ENCODE results near the gene RPS15.

RPS15 gene

DNA sequence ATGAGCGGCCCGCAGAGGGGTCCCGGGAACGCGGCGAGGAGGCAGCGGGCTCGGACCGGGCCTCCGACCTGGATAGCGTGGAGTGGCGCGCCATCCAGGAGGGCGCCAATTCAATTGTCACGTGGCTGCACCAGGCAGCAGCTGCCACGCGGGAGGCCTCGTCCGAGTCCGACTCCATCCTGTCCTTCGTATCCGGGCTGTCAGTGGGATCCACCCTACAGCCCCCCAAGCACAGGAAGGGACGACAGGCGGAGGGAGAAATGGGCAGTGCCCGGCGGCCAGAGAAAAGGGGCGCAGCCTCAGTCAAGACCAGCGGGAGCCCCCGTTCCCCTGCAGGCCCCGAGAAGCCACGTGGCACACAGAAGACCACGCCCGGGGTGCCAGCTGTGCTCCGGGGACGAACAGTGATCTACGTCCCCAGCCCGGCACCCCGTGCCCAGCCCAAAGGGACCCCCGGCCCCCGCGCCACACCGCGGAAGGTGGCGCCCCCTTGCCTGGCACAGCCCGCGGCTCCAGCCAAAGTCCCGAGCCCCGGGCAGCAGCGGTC is 30.2 kb downstream of the RPS15 start:
- Mint-ChIP-seq H3K9me3 (no peaks in the 10 kb centered on the region), H3K27me3 (ENCODE audit: low read depth) (peaks cover 15% of the 10 kb centered on the region), H3K36me3 (ENCODE audit: low read depth) (no peaks in the 10 kb centered on the region), H3K4me1 (ENCODE audit: low read depth) (no peaks in the 10 kb centered on the region), H3K27ac (no peak overlapping the region), H3K4me3 (peak overlapping the region; percentile 24)
- no peak for DNase-seq (ENCODE audit: low spot score)

DNA sequence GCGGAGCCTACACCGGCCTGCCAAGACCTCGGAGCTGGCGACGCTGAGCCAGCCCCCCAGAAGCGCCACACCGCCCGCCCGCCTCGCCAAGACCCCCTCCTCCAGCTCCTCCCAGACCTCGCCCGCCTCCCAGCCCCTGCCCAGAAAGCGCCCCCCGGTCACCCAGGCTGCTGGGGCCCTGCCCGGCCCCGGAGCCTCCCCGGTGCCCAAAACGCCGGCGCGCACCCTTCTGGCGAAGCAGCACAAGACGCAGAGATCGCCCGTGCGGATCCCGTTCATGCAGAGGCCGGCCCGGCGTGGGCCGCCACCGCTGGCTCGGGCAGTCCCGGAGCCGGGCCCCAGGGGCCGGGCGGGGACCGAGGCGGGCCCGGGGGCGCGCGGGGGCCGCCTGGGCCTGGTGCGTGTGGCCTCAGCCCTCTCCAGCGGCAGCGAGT is 30.6 kb downstream of the RPS15 start:
- Mint-ChIP-seq H3K4me1 (ENCODE audit: low read depth) (no peaks in the 10 kb centered on the region), H3K9me3 (no peaks in the 10 kb centered on the region), H3K27me3 (ENCODE audit: low read depth) (peaks cover 15% of the 10 kb centered on the region), H3K36me3 (ENCODE audit: low read depth) (no peaks in the 10 kb centered on the region), H3K4me3 (no peak overlapping the region), H3K27ac (no peak overlapping the region)
- peak; percentile 34 for DNase-seq (ENCODE audit: low spot score)

DNA sequence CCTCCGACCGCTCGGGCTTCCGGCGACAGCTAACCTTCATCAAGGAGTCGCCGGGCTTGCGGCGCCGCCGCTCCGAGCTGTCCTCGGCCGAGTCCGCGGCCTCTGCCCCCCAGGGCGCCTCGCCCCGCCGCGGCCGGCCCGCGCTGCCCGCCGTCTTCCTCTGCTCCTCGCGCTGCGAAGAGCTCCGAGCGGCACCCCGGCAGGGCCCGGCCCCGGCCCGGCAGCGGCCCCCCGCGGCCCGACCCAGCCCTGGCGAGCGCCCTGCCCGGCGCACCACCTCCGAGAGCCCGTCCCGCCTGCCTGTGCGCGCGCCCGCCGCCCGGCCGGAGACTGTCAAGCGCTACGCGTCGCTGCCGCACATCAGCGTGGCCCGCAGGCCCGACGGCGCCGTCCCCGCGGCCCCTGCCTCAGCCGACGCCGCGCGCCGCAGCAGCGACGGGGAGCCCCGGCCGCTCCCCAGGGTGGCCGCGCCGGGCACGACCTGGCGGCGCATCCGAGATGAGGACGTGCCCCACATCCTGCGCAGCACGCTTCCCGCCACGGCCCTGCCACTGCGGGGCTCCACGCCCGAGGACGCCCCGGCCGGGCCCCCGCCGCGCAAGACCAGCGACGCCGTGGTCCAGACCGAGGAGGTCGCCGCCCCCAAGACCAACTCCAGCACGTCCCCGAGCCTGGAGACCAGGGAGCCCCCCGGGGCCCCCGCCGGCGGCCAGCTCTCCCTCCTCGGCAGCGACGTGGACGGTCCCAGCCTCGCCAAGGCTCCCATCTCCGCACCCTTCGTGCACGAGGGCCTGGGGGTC is 31.3 kb downstream of the RPS15 start:
- Mint-ChIP-seq H3K36me3 (ENCODE audit: low read depth) (no peaks in the 10 kb centered on the region), H3K27me3 (ENCODE audit: low read depth) (peaks cover 15% of the 10 kb centered on the region), H3K9me3 (no peaks in the 10 kb centered on the region), H3K4me1 (ENCODE audit: low read depth) (no peaks in the 10 kb centered on the region), H3K4me3 (no peak overlapping the region), H3K27ac (no peak overlapping the region)
- no peak for DNase-seq (ENCODE audit: low spot score)

DNA sequence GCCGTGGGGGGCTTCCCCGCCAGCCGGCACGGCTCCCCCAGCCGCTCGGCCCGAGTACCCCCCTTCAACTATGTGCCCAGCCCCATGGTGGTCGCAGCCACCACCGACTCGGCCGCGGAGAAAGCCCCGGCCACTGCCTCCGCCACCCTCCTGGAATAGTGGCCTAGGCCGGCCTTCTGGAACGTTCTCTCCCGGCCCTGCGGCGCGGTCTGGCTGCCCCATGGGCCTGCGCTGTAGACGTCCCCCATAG is 31.8 kb downstream of the RPS15 start:
- DNase-seq (ENCODE audit: low spot score): no peak
- Mint-ChIP-seq H3K9me3 (no peaks in the 10 kb centered on the region), H3K36me3 (ENCODE audit: low read depth) (no peaks in the 10 kb centered on the region), H3K4me3 (peak overlapping the region; percentile 69), H3K27ac (peak overlapping the region; percentile 71), H3K4me1 (ENCODE audit: low read depth) (no peaks in the 10 kb centered on the region), H3K27me3 (ENCODE audit: low read depth) (peaks cover 15% of the 10 kb centered on the region)

DNA sequence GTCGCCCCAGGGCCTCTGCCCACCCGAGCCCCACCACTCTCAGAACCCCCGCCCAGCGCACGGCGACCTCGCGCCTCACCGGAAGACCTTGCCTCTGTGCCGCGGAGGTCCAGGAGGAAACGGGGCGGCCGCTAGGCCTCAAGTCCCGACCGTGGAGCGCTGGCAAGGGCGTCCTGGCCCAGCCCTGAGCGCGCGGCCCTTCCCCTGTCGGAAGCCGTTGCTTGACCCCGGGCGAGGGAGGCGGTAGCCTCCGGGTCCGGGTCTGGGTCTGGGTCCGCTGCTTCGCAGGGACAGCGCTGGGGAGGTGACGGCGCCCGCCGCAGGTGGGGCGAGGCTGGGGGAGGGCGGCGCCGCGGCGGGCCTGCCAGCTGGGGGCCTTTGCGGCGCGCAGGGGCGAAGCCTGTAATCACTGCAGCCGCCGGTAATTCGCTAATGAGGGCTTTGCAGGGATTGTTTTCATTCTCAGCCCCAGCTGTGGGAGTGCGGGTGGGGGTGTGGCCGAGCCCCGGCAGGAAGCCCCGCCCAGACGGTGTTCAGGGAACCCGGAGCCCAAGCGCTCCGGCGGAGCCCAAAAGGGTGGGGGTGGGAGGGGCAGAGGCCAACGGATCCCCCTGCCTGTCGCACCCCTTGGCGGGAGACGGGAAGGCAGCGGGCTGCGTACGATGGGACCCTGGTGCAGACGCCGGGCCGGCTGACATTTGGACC is 32.3 kb downstream of the RPS15 start:
- no peak overlapping the region for H3K27ac Mint-ChIP-seq
- DNase-seq (ENCODE audit: low spot score): peak; percentile 56
- H3K9me3 Mint-ChIP-seq: no peaks in the 10 kb centered on the region
- no peaks in the 10 kb centered on the region for H3K36me3 Mint-ChIP-seq (ENCODE audit: low read depth)
- H3K4me1 Mint-ChIP-seq (ENCODE audit: low read depth): no peaks in the 10 kb centered on the region
- peak overlapping the region; percentile 69 for H3K4me3 Mint-ChIP-seq
- H3K27me3 Mint-ChIP-seq (ENCODE audit: low read depth): peaks cover 15% of the 10 kb centered on the region

DNA sequence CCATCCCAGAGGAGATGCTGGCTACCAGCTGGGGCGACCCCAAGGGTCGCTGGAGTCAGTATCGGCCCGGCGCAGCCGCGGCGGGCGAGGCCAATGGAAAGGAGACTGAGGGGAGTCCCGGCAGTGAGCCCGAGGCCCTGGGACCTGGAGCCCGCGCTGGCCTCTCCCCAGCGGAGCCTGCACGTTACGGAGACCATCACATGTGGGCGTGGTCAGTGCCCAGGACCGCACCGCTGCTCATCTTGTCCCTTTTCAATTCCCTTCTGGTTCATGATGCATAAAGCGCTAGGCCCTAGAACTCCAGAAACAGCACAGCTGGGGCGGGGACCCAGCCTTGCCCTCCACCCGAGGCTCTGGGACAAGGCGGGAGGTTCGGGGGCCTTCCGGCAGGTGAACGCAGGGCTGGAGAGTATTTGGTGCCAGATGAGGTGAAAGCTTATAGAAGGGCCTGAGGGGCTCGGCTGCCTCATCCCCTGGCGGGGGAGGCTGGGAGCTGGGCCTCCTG is 32.9 kb downstream of the RPS15 start:
- Mint-ChIP-seq H3K4me3 (peak overlapping the region; percentile 40), H3K36me3 (ENCODE audit: low read depth) (no peaks in the 10 kb centered on the region), H3K27me3 (ENCODE audit: low read depth) (peaks cover 15% of the 10 kb centered on the region), H3K27ac (no peak overlapping the region), H3K4me1 (ENCODE audit: low read depth) (no peaks in the 10 kb centered on the region), H3K9me3 (no peaks in the 10 kb centered on the region)
- no peak for DNase-seq (ENCODE audit: low spot score)

DNA sequence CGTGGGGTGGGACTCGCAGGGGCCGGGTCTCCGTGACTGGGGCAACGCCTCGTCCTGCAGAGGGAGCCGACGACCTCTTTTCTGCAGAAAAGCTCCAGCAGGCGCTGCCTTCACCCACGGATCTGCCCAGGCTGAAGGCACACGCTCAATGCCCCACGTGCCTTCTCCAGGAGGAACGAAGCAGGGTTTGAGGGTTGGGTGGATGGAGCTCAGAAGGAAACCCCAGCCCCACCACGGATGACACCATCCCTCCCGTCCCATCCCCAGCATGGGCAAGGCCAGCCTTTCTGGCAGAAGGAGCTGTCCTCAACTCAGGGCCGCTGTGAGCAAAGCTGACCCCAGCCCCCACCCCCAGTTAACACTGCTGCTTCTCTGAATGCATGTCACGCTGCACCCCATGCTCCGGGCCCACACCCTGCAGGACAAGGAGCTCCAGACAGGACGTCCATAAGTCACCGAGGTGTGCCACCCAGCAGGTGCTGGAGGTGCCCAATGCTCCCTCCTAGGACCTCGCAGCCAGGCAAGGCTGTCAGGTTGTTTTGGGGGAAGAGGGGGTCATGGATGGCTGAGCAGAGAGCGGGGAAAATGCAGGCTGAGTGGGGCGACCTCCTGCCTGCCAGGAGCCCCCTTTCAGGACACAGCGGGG is 33.4 kb downstream of the RPS15 start:
- no peaks in the 10 kb centered on the region for H3K4me1 Mint-ChIP-seq (ENCODE audit: low read depth)
- no peak for DNase-seq (ENCODE audit: low spot score)
- no peak overlapping the region for H3K27ac Mint-ChIP-seq
- H3K36me3 Mint-ChIP-seq (ENCODE audit: low read depth): no peaks in the 10 kb centered on the region
- no peak overlapping the region for H3K4me3 Mint-ChIP-seq
- H3K9me3 Mint-ChIP-seq: no peaks in the 10 kb centered on the region
- peaks cover 15% of the 10 kb centered on the region for H3K27me3 Mint-ChIP-seq (ENCODE audit: low read depth)

DNA sequence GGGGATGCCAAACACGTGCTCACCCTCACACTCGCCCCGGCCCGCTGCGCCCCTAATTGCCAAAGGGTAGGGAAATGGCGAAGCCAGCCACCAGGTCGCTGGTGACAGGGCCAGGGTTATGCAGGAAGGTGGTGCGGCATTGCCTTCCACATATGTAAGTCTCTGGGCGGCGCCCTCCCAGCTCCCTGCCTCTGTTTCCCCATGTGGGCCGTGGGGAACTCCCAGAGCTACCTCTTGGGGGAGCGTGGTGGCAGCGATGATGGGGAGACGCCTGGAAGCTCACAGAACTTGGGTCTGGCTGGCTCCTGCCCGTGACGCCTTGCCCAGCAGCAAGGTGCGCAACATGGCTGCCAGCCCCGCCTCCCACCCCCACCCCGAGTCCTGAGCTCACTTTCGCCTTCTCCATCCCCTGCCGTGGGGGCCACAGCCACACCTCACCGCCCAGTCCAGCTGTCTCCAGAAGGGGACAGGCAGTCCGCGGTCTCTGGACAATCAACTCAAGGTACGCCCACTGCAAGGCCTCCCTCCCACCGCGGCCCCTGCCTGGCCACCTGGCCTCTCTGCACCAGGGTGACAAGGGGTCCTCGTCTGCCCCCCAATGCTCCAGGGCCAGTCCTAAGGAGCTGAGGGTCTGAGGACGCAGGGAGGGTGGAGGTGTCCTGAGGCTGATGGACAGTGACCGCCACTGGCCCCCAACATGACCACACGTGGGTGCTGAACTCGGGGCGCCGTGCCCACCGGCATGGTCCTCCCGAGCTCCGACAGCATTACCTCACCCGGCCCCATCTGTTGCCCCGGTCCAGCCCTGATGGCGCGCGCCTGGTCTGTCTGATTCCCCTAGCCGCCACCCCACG is 34.3 kb downstream of the RPS15 start:
- Mint-ChIP-seq H3K4me3 (peak overlapping the region; percentile 36), H3K4me1 (ENCODE audit: low read depth) (peaks cover 4% of the 10 kb centered on the region), H3K27ac (no peak overlapping the region), H3K36me3 (ENCODE audit: low read depth) (peaks cover 4% of the 10 kb centered on the region), H3K9me3 (no peaks in the 10 kb centered on the region), H3K27me3 (ENCODE audit: low read depth) (peaks cover 15% of the 10 kb centered on the region)
- no peak for DNase-seq (ENCODE audit: low spot score)

DNA sequence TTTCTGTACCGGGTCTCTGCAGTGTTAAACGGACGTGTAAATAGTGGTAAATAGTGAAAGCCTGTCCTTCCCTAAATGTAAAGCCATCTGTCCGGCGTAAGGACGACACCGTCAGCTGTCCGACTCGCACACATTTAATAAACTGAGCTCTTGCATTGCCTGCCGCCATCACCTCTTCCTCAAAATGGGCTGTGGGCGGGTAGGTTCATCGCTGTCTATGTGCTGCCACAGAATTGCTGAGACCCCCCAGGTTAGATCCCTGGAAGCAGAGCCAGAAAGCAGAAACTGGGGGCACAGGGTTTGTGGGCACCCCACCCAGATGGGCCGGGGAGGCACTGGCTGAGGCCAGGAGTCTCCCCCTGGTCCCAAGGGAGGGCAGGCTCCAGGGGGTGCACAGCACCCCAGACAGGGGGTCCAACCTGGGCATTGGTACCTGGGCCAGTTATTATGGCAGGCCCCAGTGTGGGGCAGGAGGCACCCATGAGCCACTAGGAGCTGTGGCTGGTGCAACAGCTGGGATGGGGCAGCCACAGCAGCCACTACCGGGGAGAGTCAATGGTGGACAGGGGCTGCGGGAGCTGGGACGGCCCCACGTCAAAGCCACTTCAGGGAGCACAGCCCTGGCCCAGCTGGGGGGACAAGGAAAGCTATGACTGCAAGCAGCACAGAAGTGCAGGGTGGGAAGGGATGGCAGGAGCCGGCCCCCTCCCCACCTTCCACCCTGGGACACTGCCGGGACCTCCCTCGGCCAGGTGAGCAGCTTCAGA is 35.1 kb downstream of the RPS15 start:
- no peaks in the 10 kb centered on the region for H3K9me3 Mint-ChIP-seq
- peaks cover 5% of the 10 kb centered on the region for H3K36me3 Mint-ChIP-seq (ENCODE audit: low read depth)
- peaks cover 15% of the 10 kb centered on the region for H3K27me3 Mint-ChIP-seq (ENCODE audit: low read depth)
- H3K4me3 Mint-ChIP-seq: peak overlapping the region; percentile 24
- H3K27ac Mint-ChIP-seq: peak overlapping the region; percentile 12
- DNase-seq (ENCODE audit: low spot score): no peak
- peaks cover 4% of the 10 kb centered on the region for H3K4me1 Mint-ChIP-seq (ENCODE audit: low read depth)

DNA sequence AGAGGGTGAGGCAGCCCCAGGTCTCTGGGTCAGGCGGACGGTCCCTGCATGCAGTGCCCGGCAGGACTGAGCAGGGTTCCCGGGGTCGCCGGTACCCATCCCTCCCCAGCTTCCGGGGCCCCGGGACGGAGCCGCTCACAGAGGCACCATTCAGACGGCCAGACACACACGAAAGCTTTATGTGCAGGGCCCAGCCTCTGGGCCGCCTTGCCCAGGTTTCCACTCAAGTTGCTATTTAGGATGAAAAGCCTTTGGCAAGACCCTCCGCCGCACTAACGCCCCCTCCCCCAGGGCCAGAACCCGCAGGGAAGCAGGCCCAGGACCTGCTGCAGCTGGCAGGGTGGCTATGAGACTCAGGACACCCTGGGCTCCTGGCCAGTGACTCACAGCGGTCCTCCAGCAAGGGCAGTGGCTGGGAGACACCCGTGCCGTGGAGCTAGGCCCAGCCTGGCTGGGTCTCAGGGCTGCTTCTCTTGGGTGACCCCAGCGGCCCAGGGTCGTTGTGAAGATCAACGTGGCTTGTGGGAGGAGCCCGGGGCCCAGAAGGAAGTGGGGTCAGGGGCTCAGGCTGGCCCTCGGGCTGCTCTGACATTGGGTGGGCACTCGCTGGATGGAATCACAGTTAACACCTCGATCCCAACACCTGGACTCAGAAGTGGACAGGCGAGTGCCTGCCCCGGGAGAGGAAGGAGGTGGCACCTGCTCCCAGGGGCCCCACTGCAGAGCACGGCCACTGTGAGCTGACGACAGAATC is 36.0 kb downstream of the RPS15 start:
- Mint-ChIP-seq H3K27ac (no peak overlapping the region), H3K36me3 (ENCODE audit: low read depth) (peaks cover 6% of the 10 kb centered on the region), H3K9me3 (no peaks in the 10 kb centered on the region), H3K4me1 (ENCODE audit: low read depth) (peaks cover 7% of the 10 kb centered on the region), H3K27me3 (ENCODE audit: low read depth) (peaks cover 15% of the 10 kb centered on the region), H3K4me3 (no peak overlapping the region)
- no peak for DNase-seq (ENCODE audit: low spot score)

DNA sequence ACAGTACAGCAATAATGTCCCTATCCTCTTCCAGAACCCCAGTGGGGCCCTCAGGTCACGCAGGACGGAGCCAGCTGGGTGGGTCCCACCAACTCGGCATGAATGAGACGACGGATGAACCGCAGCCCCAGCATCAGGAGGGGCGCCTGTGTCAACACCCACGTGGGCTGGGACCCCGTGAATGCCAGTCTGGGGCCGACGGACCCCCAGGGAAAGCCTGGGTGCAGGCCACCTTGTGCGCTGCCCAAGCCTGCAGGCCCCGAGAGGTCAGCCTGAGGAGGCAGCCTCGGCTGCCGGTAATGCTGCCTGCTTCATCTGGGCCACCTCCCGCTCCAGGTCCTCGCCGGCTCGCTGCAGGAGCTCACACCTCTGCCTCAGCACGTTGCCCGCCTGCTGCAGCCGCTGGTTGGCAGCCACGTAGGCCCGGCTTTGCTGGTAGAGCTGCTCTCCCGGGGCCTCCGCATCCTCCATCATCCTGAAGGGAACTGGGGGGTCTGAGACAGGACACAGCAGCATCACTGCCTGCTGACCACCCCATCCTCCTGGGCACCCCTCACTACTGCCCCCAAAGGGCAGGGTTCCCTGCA is 36.7 kb downstream of the RPS15 start:
- peaks cover 6% of the 10 kb centered on the region for H3K36me3 Mint-ChIP-seq (ENCODE audit: low read depth)
- H3K27me3 Mint-ChIP-seq (ENCODE audit: low read depth): peaks cover 15% of the 10 kb centered on the region
- H3K9me3 Mint-ChIP-seq: no peaks in the 10 kb centered on the region
- no peak overlapping the region for H3K27ac Mint-ChIP-seq
- H3K4me1 Mint-ChIP-seq (ENCODE audit: low read depth): peaks cover 8% of the 10 kb centered on the region
- H3K4me3 Mint-ChIP-seq: no peak overlapping the region
- DNase-seq (ENCODE audit: low spot score): no peak

DNA sequence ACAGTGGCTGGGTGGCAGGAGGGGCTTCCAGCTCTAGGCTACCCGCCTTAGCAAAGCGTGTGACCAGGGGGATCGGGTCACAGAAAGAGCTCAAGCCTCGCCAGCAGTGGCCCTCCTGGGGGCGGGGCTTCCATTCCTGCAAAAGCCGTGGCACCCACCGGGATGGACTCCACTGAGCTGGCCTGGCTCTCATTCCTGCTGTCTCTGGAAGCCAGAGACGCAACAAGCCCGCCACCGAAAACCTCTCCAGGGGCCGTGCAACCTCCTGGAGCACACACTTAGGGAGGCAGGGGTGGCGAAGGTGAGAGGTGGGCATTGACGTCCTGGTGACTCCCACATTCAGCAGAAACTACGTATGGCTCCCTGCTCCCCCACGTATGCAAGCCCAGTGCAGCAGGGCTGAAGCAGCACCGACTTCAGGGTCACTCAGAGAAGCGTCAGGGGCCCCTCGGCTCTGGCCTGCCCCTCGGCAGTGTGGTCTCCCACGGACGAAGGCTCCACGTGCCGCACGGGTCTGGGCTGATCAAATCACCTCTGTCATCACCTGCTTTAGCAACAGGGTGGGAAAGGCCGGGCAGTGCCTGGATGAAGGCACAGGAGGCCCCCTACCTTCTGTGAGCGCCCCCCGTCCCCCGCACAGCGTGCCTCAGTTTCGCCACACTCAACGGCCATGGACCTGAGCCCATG is 37.7 kb downstream of the RPS15 start:
- H3K9me3 Mint-ChIP-seq: no peaks in the 10 kb centered on the region
- no peak overlapping the region for H3K4me3 Mint-ChIP-seq
- peaks cover 6% of the 10 kb centered on the region for H3K36me3 Mint-ChIP-seq (ENCODE audit: low read depth)
- H3K4me1 Mint-ChIP-seq (ENCODE audit: low read depth): peaks cover 8% of the 10 kb centered on the region
- H3K27ac Mint-ChIP-seq: no peak overlapping the region
- no peak for DNase-seq (ENCODE audit: low spot score)
- peaks cover 12% of the 10 kb centered on the region for H3K27me3 Mint-ChIP-seq (ENCODE audit: low read depth)

Measured in T-helper 2 cell treated with Interferon-gamma antibody and Interleukin-4, amounts not matched to agents 5 μg/mL and 100 μg/mL, for 36 hours (primary cell).